SJCRH30 (cell line): ENCODE data around the gene BFSP1. TPM values are rescaled to one million over a fixed set of nuclear protein-coding genes. Genes with fewer than 3 reads are reported as not detected.
A peak's percentile ranks its signal among the peaks of the same experiment; 100 is the strongest.

Experiments
- DNase-seq, 2 experiments: peaks; one replicate each; pipeline ENCODE4 v3.0.0-alpha.2; 2015 to 2020
- H3K27ac ChIP-seq: fragments of 250-450 bp; sonication (Bioruptor Pico); 2 replicates; pipeline ENCODE4 v1.5.1; 2020; ENCODE audit warnings: mild to moderate bottlenecking, moderate library complexity
- H3K27me3 ChIP-seq: fragments of 250-450 bp; sonication (Bioruptor Pico); 2 replicates; pipeline ENCODE4 v1.5.1; 2020; ENCODE audit warnings: mild to moderate bottlenecking, moderate library complexity
- H3K36me3 ChIP-seq: fragments of 250-450 bp; sonication (Bioruptor Pico); 2 replicates; pipeline ENCODE4 v1.5.1; 2020; ENCODE audit warnings: mild to moderate bottlenecking, moderate library complexity
- H3K4me1 ChIP-seq: fragments of 250-450 bp; sonication (Bioruptor Pico); 2 replicates; pipeline ENCODE4 v1.5.1; 2020; ENCODE audit warnings: mild to moderate bottlenecking, moderate library complexity
- H3K4me3 ChIP-seq: fragments of 250-450 bp; sonication (Bioruptor Pico); 2 replicates; pipeline ENCODE4 v1.5.1; 2020; ENCODE audit warnings: mild to moderate bottlenecking, moderate library complexity
- H3K9me3 ChIP-seq: fragments of 250-450 bp; sonication (Bioruptor Pico); replicated peaks from 2 replicates; pipeline ENCODE4 v1.5.1; 2020; ENCODE audit warnings: mild to moderate bottlenecking, moderate library complexity
- total RNA-seq: library from RNA; depleted of rRNA; stranded (reverse); fragments of >200 nt; shearing (Covaris generic); gene quantifications from 2 replicates; pipeline ENCODE4 v1.2.3, GENCODE V29; 2014

Gene BFSP1
- total RNA-seq, 1 experiment from 2014 or later: not detected

DNA sequence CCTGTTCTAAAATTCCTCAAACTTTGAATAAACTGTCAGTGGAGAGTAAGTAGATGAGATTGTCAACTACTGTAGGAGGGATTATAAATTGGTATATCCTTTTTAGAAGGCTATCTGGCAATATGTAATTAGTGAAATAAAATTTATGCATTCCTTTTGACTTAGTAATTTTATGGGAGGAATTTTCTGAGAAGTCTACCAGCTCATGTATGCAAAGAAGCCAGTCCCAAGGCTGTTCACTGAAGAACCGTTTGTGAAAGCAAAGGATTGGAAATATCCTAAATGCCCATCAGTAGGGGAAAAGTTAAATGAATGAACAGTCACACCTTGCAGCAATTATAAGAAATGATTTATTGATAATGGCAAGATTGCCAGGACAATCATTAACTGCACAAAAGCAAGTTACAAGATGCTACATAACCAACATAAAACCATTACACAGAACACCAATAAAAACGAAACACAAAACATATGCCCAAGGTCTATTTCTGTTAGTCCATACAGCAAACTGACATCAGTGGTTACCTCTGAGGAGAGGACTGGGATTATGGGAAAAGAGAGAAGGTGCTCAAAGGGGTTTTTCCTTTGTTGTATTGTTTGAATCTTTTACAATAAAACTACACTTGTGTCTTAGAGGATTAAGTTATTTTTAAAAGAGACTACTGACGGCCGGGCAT is 34.1 kb upstream of the BFSP1 start:
- no peak for DNase-seq
- peaks cover 5% of the 10 kb centered on the region; the same call in 1 of the 2 replicates for H3K4me1 ChIP-seq
- no peaks in the 10 kb centered on the region for H3K9me3 ChIP-seq
- no peaks in the 10 kb centered on the region for H3K27me3 ChIP-seq
- no peak overlapping the region for H3K27ac ChIP-seq
- no peak overlapping the region for H3K4me3 ChIP-seq
- no peaks in the 10 kb centered on the region for H3K36me3 ChIP-seq

DNA sequence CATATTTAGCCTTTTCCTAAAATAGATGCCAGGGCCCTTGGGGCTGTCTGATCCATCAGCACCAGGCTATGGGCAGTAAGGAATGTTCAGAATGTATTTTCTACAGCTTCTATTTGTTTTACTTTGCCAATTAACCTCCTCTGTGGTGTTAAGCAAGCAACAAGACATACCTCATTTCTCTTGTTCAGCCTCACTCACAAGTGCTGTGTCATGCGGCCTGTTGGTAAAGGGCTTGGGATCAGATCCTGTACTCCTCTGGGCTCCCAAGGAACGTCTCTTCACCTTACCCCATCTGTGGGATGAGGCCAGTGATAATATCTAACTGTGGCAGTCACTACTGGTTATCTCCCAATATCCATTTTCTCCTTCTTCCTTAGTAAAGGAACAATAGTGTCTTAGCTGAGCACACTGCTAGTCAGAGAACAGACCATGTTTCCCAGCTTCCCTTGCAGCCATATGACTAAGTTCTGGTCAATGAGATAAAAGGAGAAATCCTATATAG is 31.7 kb upstream of the BFSP1 start:
- no peaks in the 10 kb centered on the region for H3K36me3 ChIP-seq
- H3K27ac ChIP-seq: no peak overlapping the region
- DNase-seq: no peak
- no peak overlapping the region for H3K4me3 ChIP-seq
- H3K27me3 ChIP-seq: no peaks in the 10 kb centered on the region
- H3K4me1 ChIP-seq: peaks cover 15% of the 10 kb centered on the region
- no peaks in the 10 kb centered on the region for H3K9me3 ChIP-seq

DNA sequence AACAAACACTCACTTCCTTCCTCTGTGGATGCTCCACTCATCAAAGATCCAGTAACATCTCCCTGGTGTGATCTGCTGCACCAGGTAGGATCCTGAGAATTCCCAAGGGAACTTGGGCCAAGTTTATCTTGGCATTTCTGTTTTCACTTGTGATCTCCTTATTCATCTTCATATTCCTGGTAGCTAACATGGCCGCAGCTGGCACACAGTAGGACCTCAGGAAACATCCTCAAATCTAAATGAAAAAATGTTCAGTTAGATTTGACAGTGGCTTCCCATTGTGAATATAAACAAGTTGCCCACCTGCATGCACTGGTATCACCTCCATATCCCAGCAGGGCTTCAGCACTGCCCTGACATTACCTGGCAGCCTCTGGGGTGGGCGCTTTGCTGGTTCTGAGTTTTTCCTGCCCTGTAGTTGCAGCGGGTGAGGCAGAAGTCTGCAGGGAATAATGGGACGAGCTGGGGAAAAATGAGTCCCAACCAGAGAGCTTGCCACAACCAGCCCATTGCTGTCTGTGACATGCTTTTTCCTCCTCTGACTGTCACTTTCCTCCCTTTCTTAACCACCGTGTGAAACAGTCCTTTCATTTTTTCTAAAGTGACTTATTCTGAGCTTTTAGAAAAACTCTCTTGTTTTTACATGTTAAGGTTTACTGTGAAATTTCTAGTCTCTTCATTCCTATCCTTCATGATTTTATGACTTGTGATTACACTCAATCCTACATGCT is 29.3 kb upstream of the BFSP1 start:
- Histone ChIP-seq H3K36me3 (no peaks in the 10 kb centered on the region), H3K4me1 (peaks cover 25% of the 10 kb centered on the region), H3K27me3 (no peaks in the 10 kb centered on the region), H3K9me3 (no peaks in the 10 kb centered on the region), H3K27ac (no peak overlapping the region), H3K4me3 (no peak overlapping the region)
- DNase-seq: no peak

DNA sequence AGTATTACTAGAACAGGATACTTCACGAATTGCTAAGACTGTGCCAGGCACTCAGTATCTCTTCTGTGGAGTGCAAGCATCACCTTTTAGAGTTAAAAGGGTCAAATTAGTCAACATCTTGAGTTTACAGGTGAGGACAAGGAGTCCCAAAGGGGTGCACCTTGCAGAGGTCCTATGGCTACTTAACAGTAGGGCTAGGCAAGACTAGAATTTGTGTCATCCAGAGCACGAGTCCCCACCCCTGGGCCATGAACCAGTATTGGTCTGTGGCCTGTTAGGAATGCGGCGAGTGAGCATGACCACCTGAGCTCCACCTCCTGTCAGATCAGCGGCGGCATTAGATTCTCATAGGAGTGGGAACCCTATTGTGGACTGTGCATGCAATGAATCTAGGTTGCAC is 28.2 kb upstream of the BFSP1 start:
- no peak overlapping the region for H3K27ac ChIP-seq
- peaks cover 25% of the 10 kb centered on the region for H3K4me1 ChIP-seq

DNA sequence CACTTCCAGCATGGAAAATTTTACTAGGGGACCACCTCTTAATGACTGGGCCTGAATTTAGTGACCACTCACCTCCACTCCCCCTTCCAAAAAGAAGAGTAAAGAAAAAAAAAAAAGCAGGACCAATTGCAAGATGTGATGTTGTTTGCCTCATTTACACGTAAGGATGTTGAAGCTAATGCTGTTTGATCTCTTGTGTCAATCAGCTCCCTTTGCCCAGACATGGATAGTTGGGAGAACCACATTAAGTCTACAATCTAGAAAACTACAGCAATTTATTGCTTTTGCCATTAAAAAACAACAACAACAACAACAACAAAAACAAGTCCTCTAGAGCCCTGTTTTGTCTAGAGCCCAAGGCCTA is 27.7 kb upstream of the BFSP1 start:
- Histone ChIP-seq H3K27ac (no peak overlapping the region; the same call in 1 of the 2 replicates), H3K4me1 (peaks cover 25% of the 10 kb centered on the region), H3K36me3 (no peaks in the 10 kb centered on the region), H3K27me3 (no peaks in the 10 kb centered on the region), H3K9me3 (no peaks in the 10 kb centered on the region), H3K4me3 (no peak overlapping the region)
- DNase-seq: no peak

More for the DNA sequence above, 28.2 kb upstream of the BFSP1 start:
- no peaks in the 10 kb centered on the region for H3K36me3 ChIP-seq
- no peak overlapping the region for H3K4me3 ChIP-seq
- H3K27me3 ChIP-seq: no peaks in the 10 kb centered on the region
- no peak for DNase-seq
- no peaks in the 10 kb centered on the region for H3K9me3 ChIP-seq

DNA sequence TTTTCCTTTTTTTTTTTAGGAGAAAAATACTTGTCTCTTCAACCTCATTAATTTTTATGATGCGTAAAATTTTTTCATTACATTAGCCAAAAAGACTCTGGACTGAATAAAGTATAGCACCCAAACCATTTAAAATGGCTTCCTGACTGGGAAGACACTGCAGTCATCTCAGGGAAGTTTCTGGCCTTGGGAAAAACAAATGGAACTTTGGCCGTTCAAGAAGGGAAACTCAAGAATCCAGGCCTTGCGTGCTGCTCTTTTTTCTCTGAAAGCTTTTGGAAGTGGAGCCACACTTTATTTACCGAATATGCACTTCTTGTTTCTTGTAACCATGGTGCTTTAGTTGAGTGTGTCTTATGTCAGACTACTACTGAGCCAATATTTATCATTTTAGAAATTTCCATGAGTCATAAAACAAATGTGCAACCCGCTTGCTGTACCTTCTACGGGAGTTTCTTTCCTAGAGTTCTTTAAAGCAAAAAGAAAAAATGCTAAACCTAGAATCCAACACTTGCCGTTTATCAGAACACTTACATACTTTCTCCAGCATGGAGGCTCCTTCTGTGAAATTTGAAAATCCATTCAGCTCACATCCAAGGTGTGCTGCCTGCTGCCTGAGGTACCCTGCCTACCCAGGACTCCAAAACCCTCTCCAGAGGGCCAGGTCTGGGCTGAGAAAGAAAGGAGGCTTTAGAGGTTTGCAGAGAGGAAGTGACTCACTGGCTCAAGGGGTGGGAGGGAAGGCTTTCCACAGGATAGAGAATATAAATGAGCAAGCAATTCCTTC is 27.2 kb upstream of the BFSP1 start:
- DNase-seq: peak; percentile 43 to 60
- H3K36me3 ChIP-seq: no peaks in the 10 kb centered on the region
- H3K9me3 ChIP-seq: no peaks in the 10 kb centered on the region
- peak overlapping the region; percentile 37 for H3K27ac ChIP-seq
- H3K4me3 ChIP-seq: no peak overlapping the region
- H3K27me3 ChIP-seq: no peaks in the 10 kb centered on the region
- H3K4me1 ChIP-seq: peaks cover 25% of the 10 kb centered on the region

DNA sequence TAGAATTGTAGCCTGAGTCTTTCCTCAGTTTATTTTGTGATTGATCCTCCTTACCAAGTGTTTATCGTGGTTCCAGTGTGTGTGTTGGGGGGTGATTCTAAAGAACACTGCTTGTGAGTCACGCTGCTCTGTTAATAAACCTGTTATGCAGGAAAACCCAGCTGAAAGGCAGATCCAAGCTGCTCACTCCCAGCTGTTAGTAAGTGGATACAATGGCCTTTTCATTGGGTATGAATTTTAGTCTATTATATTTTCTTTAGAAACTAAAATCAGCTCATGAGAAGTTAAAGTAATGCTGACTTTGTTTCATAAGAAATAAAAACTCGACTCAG is 26.5 kb upstream of the BFSP1 start:
- no peaks in the 10 kb centered on the region for H3K36me3 ChIP-seq
- no peak overlapping the region for H3K4me3 ChIP-seq
- no peaks in the 10 kb centered on the region for H3K9me3 ChIP-seq
- peak overlapping the region; percentile 37 for H3K27ac ChIP-seq
- H3K27me3 ChIP-seq: no peaks in the 10 kb centered on the region
- H3K4me1 ChIP-seq: peaks cover 25% of the 10 kb centered on the region
- DNase-seq: peak; percentile 23 to 62

DNA sequence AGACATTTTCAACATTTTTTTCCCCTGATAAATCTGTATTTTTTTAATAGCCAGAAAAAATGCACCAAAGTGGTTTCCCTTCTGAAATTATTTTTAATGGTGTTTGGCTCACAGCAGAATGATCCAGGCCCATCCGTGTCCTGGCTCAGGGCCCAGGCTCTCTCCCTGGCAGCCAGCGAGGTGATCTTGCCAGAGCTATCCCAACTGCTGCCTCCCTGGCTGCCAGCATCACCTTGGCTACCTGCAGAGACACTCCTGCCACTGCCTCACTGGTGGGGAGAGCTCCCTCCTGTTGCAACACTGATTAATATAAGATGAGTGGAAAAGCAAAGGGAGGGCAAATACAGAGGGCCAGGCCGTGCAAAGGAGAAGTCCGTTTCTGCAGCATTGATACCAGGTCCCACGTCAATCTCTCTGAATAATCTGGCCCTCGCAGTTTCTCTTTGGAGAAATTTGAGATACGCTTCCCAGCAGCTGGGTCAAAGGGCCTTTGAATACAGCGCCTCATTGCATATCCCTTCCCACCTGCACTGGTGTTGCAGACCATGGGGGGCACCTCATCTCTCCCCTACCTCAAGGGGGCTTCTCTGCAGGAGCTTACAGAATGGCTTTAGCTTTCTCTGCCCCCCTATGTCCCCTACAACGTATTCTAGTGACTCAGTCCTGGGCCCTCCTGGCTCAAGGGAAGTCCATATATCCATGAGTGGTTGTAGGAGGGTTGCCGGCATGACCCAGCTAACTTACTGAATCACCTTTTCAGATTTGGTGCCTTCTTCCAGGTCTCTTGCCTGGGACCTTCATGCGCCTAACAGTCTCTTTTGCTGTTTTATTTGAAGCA is 25.9 kb upstream of the BFSP1 start:
- DNase-seq: no peak
- H3K27ac ChIP-seq: peak overlapping the region; percentile 37; the same call in 1 of the 2 replicates
- H3K4me3 ChIP-seq: no peak overlapping the region
- no peaks in the 10 kb centered on the region for H3K36me3 ChIP-seq
- H3K4me1 ChIP-seq: peaks cover 25% of the 10 kb centered on the region
- no peaks in the 10 kb centered on the region for H3K9me3 ChIP-seq
- no peaks in the 10 kb centered on the region for H3K27me3 ChIP-seq

DNA sequence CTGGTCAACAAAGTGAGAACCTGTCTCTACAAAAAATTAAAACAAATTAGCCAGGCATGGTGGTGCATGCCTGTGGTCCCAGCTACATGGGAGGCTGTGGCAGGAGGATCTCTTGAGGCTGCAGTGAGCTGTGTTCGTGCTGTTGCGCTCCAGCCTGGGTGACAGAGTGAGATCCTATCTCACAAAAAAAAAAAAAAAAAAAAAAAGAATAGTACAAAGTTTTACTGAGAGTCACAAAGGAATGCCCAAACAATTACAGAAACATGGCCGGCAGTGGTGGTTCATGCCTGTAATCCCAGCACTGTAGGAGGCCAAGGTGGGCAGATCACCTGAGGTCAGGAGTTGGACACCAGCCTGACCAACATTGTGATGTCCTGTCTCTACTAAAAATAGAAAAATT is 23.9 kb upstream of the BFSP1 start:
- no peaks in the 10 kb centered on the region for H3K9me3 ChIP-seq
- H3K27ac ChIP-seq: no peak overlapping the region
- no peaks in the 10 kb centered on the region for H3K36me3 ChIP-seq
- peaks cover 25% of the 10 kb centered on the region for H3K4me1 ChIP-seq
- no peaks in the 10 kb centered on the region for H3K27me3 ChIP-seq
- no peak for DNase-seq
- H3K4me3 ChIP-seq: no peak overlapping the region

DNA sequence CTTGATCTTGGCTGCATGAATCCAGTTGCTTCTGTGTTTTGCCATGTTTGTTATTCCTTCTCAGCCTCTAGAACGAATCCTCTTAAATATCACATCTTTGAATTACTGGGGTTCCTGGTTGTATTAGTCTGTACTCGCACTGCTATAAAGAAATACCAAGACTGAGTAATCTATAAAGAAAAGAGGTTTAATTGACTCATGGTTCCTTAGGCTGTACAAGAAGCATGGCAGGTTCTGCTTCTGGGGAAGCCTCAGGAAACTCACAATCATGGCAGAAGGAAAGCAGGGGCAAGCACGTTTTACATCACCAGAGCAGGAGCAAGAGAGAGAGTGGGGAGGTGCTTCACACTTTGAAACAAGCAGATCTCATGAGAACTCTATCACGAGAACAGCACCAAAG is 18.0 kb upstream of the BFSP1 start:
- Histone ChIP-seq H3K27ac (no peak overlapping the region), H3K4me1 (no peaks in the 10 kb centered on the region), H3K9me3 (no peaks in the 10 kb centered on the region), H3K4me3 (no peak overlapping the region), H3K27me3 (no peaks in the 10 kb centered on the region; the same call in 1 of the 2 replicates), H3K36me3 (no peaks in the 10 kb centered on the region)
- no peak for DNase-seq

DNA sequence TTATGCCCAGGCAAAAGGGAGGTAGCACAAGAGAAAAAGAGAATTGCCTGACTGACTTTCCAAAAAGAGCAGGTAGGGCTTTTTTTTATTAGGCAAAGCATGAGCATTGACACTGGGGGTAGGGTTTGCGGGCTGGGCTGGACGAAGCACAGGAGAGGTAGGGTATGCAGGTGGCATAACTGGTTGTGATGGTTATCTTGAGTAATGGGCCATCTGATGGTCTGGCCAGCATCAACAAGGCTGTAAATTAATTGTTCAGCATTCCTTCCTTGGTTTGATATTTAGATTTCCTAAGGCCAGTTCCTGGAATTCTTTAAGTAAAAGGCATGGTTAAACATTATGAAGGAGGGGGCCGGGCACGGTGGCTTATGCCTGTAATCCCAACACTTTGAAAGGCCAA is 13.9 kb upstream of the BFSP1 start:
- no peak for DNase-seq
- no peaks in the 10 kb centered on the region; the same call in 1 of the 2 replicates for H3K27me3 ChIP-seq
- no peaks in the 10 kb centered on the region for H3K36me3 ChIP-seq
- no peak overlapping the region for H3K4me3 ChIP-seq
- H3K9me3 ChIP-seq: no peaks in the 10 kb centered on the region
- H3K4me1 ChIP-seq: no peaks in the 10 kb centered on the region
- no peak overlapping the region for H3K27ac ChIP-seq

DNA sequence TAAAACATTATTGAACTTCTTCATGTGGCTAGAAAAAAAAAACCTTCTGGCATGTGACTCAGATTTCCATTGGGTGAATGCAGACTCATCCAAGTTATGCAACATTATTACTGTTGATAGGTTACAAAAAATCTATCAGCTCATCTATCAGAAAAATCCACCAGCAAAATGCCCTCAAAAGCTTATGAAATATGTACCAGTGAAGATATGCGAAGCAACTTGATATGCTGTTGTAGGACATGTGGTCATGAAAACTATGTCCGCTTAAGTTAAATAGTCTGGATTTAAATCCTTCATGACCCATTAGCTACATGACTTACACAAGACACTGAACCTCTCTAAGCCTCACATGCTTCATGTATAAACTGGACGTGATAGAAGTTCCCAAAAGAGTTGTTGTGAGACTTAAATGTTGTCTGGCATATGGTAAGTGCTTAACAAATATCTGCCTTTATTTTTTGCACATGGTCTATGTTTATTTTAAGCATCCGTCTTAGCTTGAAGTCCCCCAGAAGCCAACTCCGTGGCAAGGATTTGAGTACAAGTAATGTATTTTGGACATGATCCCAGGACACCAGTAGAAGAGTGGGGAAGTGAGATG is 12.5 kb upstream of the BFSP1 start:
- Histone ChIP-seq H3K27me3 (no peaks in the 10 kb centered on the region; the same call in 1 of the 2 replicates), H3K4me1 (peaks cover 2% of the 10 kb centered on the region; the same call in 1 of the 2 replicates), H3K27ac (no peak overlapping the region), H3K4me3 (no peak overlapping the region), H3K36me3 (no peaks in the 10 kb centered on the region), H3K9me3 (no peaks in the 10 kb centered on the region)
- DNase-seq: no peak

DNA sequence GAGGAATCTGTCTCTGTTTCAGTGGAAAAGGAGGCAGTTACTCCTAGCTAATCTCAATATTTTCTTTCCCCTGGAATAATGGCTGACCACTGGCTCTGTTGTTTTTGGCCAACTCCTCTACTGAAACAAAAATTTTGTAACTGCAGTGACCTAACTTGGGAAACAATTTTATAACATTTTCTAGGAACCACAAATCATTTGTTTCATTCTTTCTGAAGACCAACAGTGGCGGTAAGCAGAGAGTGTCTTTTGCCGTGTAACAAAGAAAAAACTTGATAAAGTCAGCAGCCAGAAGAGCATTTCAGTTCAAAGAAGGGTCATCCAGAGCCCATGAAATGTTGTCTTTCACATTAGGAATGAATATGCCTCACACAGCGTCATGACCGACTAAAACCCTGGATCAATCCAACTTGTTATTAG is 11.8 kb upstream of the BFSP1 start:
- peaks cover 5% of the 10 kb centered on the region; the same call in 1 of the 2 replicates for H3K4me1 ChIP-seq
- H3K27me3 ChIP-seq: no peaks in the 10 kb centered on the region; the same call in 1 of the 2 replicates
- DNase-seq: no peak

DNA sequence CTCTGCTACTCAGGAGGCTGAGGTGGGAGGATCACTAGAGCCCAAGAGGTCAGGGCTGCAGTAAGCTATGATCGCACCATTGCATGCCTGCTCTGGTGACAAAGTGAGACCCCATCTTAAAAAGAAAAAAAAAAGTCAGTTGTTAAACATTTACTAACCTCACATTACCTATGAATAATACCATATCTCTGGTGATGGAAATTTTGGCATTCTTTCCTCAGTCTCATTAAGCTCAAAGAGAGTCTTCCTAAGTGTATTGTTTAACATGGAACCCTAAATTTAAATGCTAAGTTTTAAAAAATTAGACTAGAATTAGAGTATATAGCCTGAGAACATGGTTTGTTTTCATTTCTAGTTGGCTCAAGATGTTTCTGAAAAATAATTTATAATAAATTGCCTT is 11.3 kb upstream of the BFSP1 start:
- no peaks in the 10 kb centered on the region for H3K9me3 ChIP-seq

More for the DNA sequence above, 11.8 kb upstream of the BFSP1 start:
- Histone ChIP-seq H3K4me3 (no peak overlapping the region), H3K36me3 (no peaks in the 10 kb centered on the region), H3K9me3 (no peaks in the 10 kb centered on the region), H3K27ac (no peak overlapping the region)

More for the DNA sequence above, 11.3 kb upstream of the BFSP1 start:
- DNase-seq: no peak
- H3K4me1 ChIP-seq: peaks cover 5% of the 10 kb centered on the region; the same call in 1 of the 2 replicates
- no peaks in the 10 kb centered on the region; the same call in 1 of the 2 replicates for H3K27me3 ChIP-seq
- H3K36me3 ChIP-seq: no peaks in the 10 kb centered on the region
- H3K27ac ChIP-seq: no peak overlapping the region
- H3K4me3 ChIP-seq: no peak overlapping the region
